Endodermal cell (in vitro differentiated cells): ENCODE results near the gene CCHCR1. TPM values are rescaled to one million over a fixed set of nuclear protein-coding genes. Genes with fewer than 3 reads are reported as not detected.

Source experiments
- DNase-seq: peaks from one replicate; pipeline ENCODE4 v3.0.0-alpha.2; 2017
- H3K27ac ChIP-seq: 2 replicates; pipeline ENCODE4 v1.5.1; 2013; ENCODE audit warnings: mild to moderate bottlenecking, low read depth, low read length, moderate library complexity
- H3K27me3 ChIP-seq: 2 replicates; pipeline ENCODE4 v1.6.1; 2013; ENCODE audit warnings: mild to moderate bottlenecking, low read length, moderate library complexity; ENCODE audit not compliant: insufficient read depth, control insufficient read depth, poor library complexity, severe bottlenecking
- H3K36me3 ChIP-seq: 2 replicates; pipeline ENCODE4 v1.7.0; 2013; ENCODE audit warnings: mild to moderate bottlenecking, low read length, moderate library complexity; ENCODE audit not compliant: control insufficient read depth, insufficient read depth
- H3K4me1 ChIP-seq: one replicate; pipeline ENCODE4 v1.7.0; 2013; ENCODE audit warnings: low read length; ENCODE audit not compliant: control insufficient read depth, insufficient read depth
- H3K4me3 ChIP-seq: 2 replicates; pipeline ENCODE4 v1.5.1; 2013; ENCODE audit warnings: mild to moderate bottlenecking, low read length, moderate library complexity
- H3K9ac ChIP-seq: 2 replicates; pipeline ENCODE4 v1.6.1; 2013; ENCODE audit warnings: mild to moderate bottlenecking, low read length, moderate library complexity; ENCODE audit not compliant: poor library complexity, severe bottlenecking; ENCODE audit errors: extremely low read depth
- H3K9me3 ChIP-seq: 2 replicates; pipeline ENCODE4 v1.6.1; 2013; ENCODE audit warnings: mild to moderate bottlenecking, low read length, moderate library complexity; ENCODE audit not compliant: control insufficient read depth
- H3K27ac Mint-ChIP-seq: 2 replicates; pipeline ENCODE4 v1.8.0; 2020; ENCODE audit warnings: mixed read lengths
- H3K27me3 Mint-ChIP-seq: 2 replicates; pipeline ENCODE4 v1.8.0; 2021; ENCODE audit warnings: mild to moderate bottlenecking, mixed read lengths; ENCODE audit not compliant: insufficient read depth
- H3K36me3 Mint-ChIP-seq: 2 replicates; pipeline ENCODE4 v1.8.0; 2020; ENCODE audit warnings: low read depth, mixed read lengths
- H3K4me1 Mint-ChIP-seq: 2 replicates; pipeline ENCODE4 v1.8.0; 2020; ENCODE audit warnings: mixed read lengths
- H3K4me3 Mint-ChIP-seq: 2 replicates; pipeline ENCODE4 v1.8.0; 2020; ENCODE audit warnings: mild to moderate bottlenecking, moderate library complexity, mixed read lengths
- H3K9me3 Mint-ChIP-seq: 2 replicates; pipeline ENCODE4 v1.8.0; 2020; ENCODE audit warnings: mild to moderate bottlenecking, mixed read lengths
- CTCF ChIP-seq: fragments of 200-600 bp; sonication (generic); conservative IDR thresholded peaks from 2 replicates; pipeline ENCODE4 v1.5.0; 2021; ENCODE audit warnings: antibody characterized with exemption, mild to moderate bottlenecking
- WGBS, 2 experiments: methylation state at CpG; one replicate each; pipeline versions ENCODE4 v1.1.5 to v1.1.7; 2013; ENCODE audit warnings: missing lambda C conversion rate in 2 of 2, mixed read lengths in 1 of 2; ENCODE audit not compliant: insufficient coverage in 1 of 2, insufficient read length in 1 of 2; 5-methylcytosine and 5-hydroxymethylcytosine counted together
- total RNA-seq, 2 donors: library from RNA; stranded (reverse); fragmentation: NEBNext Ultra II Directional in 1 of 2; extraction: Animal tissue kit (Norgen Biotek cat#: 25700) in 1 of 2; gene quantifications; 2 replicates in 1 of 2; 3 replicates in 1 of 2; pipeline ENCODE4 v1.2.1, GENCODE V29; 2021

Gene CCHCR1
- total RNA-seq, 2 donors from 2014 or later = 56.5 to 73.6 TPM

GRCh38 chr6:31174378-31174777, 16.8 kb upstream of the CCHCR1 start:
- Histone ChIP-seq H3K9me3 (no peaks in the 10 kb centered on the region), H3K4me3 (no peak overlapping the region), H3K9ac (no peak overlapping the region), H3K36me3 (no peaks in the 10 kb centered on the region), H3K27me3 (no peaks in the 10 kb centered on the region), H3K27ac (no peak overlapping the region), H3K4me1 (peaks cover 19% of the 10 kb centered on the region)
- Mint-ChIP-seq H3K4me3 (no peak overlapping the region), H3K27ac (peak overlapping the region; percentile 83), H3K4me1 (peaks cover 34% of the 10 kb centered on the region), H3K36me3 (no peaks in the 10 kb centered on the region), H3K27me3 (peaks cover 5% of the 10 kb centered on the region), H3K9me3 (no peaks in the 10 kb centered on the region)
- no peak for TF ChIP-seq CTCF
- 79 to 100% methylated on average over 3 to 5 of the region's 5 CpGs for WGBS, 2 experiments
- DNase-seq = peak; percentile 29

- H3K27ac Mint-ChIP-seq = peak overlapping the region; percentile 83
- no peak overlapping the region for H3K4me3 ChIP-seq
- H3K27ac ChIP-seq = peak overlapping the region; percentile 38
- H3K4me1 Mint-ChIP-seq = peaks cover 41% of the 10 kb centered on the region
- H3K36me3 Mint-ChIP-seq = no peaks in the 10 kb centered on the region
- H3K27me3 Mint-ChIP-seq = peaks cover 5% of the 10 kb centered on the region
- WGBS, 2 experiments = 55 to 60% methylated on average over 1 to 3 of the region's 3 CpGs
- no peak overlapping the region for H3K9ac ChIP-seq
- H3K9me3 ChIP-seq = no peaks in the 10 kb centered on the region
- no peaks in the 10 kb centered on the region for H3K36me3 ChIP-seq
- TF ChIP-seq CTCF = no peak
- DNase-seq = no peak
- no peaks in the 10 kb centered on the region for H3K27me3 ChIP-seq
- H3K9me3 Mint-ChIP-seq = no peaks in the 10 kb centered on the region
- peaks cover 19% of the 10 kb centered on the region for H3K4me1 ChIP-seq
- H3K4me3 Mint-ChIP-seq = peak overlapping the region; percentile 67
Observed at GRCh38 chr6:31173406-31173805, 15.8 kb upstream of the CCHCR1 start.

GRCh38 chr6:31172973-31173384, 15.4 kb upstream of the CCHCR1 start:
- no peak for TF ChIP-seq CTCF
- peaks cover 41% of the 10 kb centered on the region for H3K4me1 Mint-ChIP-seq
- H3K4me1 ChIP-seq = peaks cover 19% of the 10 kb centered on the region

More at GRCh38 chr6:31172973-31173384, 15.4 kb upstream of the CCHCR1 start:
- H3K9ac ChIP-seq = no peak overlapping the region
- DNase-seq = peak; percentile 97
- Mint-ChIP-seq H3K36me3 (no peaks in the 10 kb centered on the region), H3K27me3 (peaks cover 5% of the 10 kb centered on the region), H3K4me3 (peak overlapping the region; percentile 67), H3K9me3 (no peaks in the 10 kb centered on the region), H3K27ac (peak overlapping the region; percentile 83)
- H3K9me3 ChIP-seq = no peaks in the 10 kb centered on the region
- 45 to 80% methylated on average over 1 to 5 of the region's 5 CpGs for WGBS, 2 experiments
- no peaks in the 10 kb centered on the region for H3K27me3 ChIP-seq
- H3K36me3 ChIP-seq = no peaks in the 10 kb centered on the region
- H3K4me3 ChIP-seq = no peak overlapping the region
- peak overlapping the region; percentile 38 for H3K27ac ChIP-seq
